Activated T-helper 2 cell treated with anti-CD3 and anti-CD28 coated beads, Interferon-gamma antibody, Interleukin-2, Interleukin-4, amounts not matched to agents 10 μg/mL and 5 μg/mL and 100 μg/mL, durations not matched to agents 14 hours and 24 hours and 36 hours (primary cell): ENCODE data around the gene MAGED1. TPM values are rescaled to one million over a fixed set of nuclear protein-coding genes. Genes with fewer than 3 reads are reported as not detected.

ENCODE experiments used
- DNase-seq: peaks from one replicate; pipeline ENCODE4 v3.0.0; 2021; ENCODE audit warnings: low spot score
- H3K27ac Mint-ChIP-seq: one replicate; pipeline ENCODE4 v1.8.0; 2021; ENCODE audit warnings: mixed read lengths
- H3K27me3 Mint-ChIP-seq: one replicate; pipeline ENCODE4 v1.8.0; 2021; ENCODE audit warnings: low read depth, mixed read lengths
- H3K36me3 Mint-ChIP-seq: one replicate; pipeline ENCODE4 v1.8.0; 2021; ENCODE audit warnings: low read depth, mixed read lengths
- H3K4me1 Mint-ChIP-seq: one replicate; pipeline ENCODE4 v1.8.0; 2021; ENCODE audit warnings: low read depth, mixed read lengths
- H3K4me3 Mint-ChIP-seq: one replicate; pipeline ENCODE4 v1.8.0; 2021; ENCODE audit warnings: low read depth, mild to moderate bottlenecking, moderate library complexity, mixed read lengths
- H3K9me3 Mint-ChIP-seq: one replicate; pipeline ENCODE4 v1.8.0; 2021; ENCODE audit warnings: mixed read lengths
- intact Hi-C: fragments of 100-400 bp; cut with micrococcal nuclease; formaldehyde crosslinking; loops from one replicate; pipeline ENCODE4 v1.15.1; 2023
- total RNA-seq: library from RNA; stranded (reverse); gene quantifications from 2 replicates; pipeline ENCODE4 v1.2.3, GENCODE V29; 2022

Gene MAGED1
- total RNA-seq, 1 donor from 2014 or later = 46.5 TPM

- intact Hi-C loops = no loop called here
- Mint-ChIP-seq H3K4me1 (peaks cover 7% of the 10 kb centered on the region), H3K4me3 (no peak overlapping the region), H3K36me3 (peaks cover 20% of the 10 kb centered on the region), H3K27me3 (peaks cover 2% of the 10 kb centered on the region), H3K9me3 (no peaks in the 10 kb centered on the region), H3K27ac (no peak overlapping the region)
- DNase-seq = no peak
Measured at GRCh38 chrX:51905711-51906110, 12.3 kb downstream of the MAGED1 start.

GRCh38 chrX:51917604-51918003 lies 24.2 kb downstream of the MAGED1 start:
- no peaks in the 10 kb centered on the region for H3K9me3 Mint-ChIP-seq
- intact Hi-C loops = no loop called here
- no peak for DNase-seq
- H3K36me3 Mint-ChIP-seq = no peaks in the 10 kb centered on the region
- H3K4me3 Mint-ChIP-seq = no peak overlapping the region
- no peaks in the 10 kb centered on the region for H3K4me1 Mint-ChIP-seq
- peaks cover 1% of the 10 kb centered on the region for H3K27me3 Mint-ChIP-seq
- no peak overlapping the region for H3K27ac Mint-ChIP-seq

GRCh38 chrX:51922561-51922960 lies 29.1 kb downstream of the MAGED1 start:
- Mint-ChIP-seq H3K4me1 (no peaks in the 10 kb centered on the region), H3K36me3 (no peaks in the 10 kb centered on the region), H3K27me3 (peaks cover 1% of the 10 kb centered on the region), H3K4me3 (no peak overlapping the region), H3K27ac (no peak overlapping the region), H3K9me3 (no peaks in the 10 kb centered on the region)
- DNase-seq = no peak
- intact Hi-C loops = no loop called here

- Mint-ChIP-seq H3K36me3 (no peaks in the 10 kb centered on the region), H3K4me3 (no peak overlapping the region), H3K9me3 (no peaks in the 10 kb centered on the region), H3K4me1 (no peaks in the 10 kb centered on the region), H3K27me3 (no peaks in the 10 kb centered on the region), H3K27ac (no peak overlapping the region)
- intact Hi-C loops = no loop called here
- DNase-seq = no peak
Measured at GRCh38 chrX:51931566-51932150, 38.2 kb downstream of the MAGED1 start.

Other genes with a start within 250 kb of the MAGED1 start
- not detected in 2 replicates for gene CENPVL2, start 210.8 kb upstream of the MAGED1 start, total RNA-seq
- not detected in 2 replicates for gene CENPVL1, start 183.1 kb upstream of the MAGED1 start, total RNA-seq
- 11.4 and 12.1 TPM in 2 replicates for gene GSPT2, start 150.2 kb upstream of the MAGED1 start, total RNA-seq
- gene MAGED4B, start 175.6 kb downstream of the MAGED1 start, total RNA-seq = 0.18 and 0.73 TPM in 2 replicates